ENCODE data around the gene CD8B. TPM values are rescaled to one million over a fixed set of nuclear protein-coding genes. Genes with fewer than 3 reads are reported as not detected.

CD8B gene
- polyA plus RNA-seq, 1 donor from 2014 or later, result not detected

DNA sequence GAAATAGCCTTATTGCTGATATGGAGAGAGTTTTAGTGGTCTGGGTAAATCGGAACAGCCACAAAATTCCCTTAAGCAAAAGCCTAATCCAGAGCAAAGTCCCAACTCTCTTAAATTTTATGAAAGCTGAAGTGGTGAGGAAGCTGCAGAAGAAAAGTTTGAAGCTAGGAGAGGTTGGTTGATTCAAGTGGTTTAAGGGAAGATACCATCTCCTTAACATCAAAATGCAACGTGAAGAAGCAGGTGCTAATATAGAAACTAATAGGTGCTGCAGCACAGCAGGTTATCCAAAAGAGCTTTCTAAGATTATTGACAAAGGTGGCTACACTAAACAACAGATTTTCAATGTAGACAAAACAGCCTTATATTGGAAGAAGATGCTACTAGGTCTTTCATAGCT is 42.7 kb downstream of the CD8B start:
- H3K9me3 ChIP-seq (ENCODE audit: low read length), result no peaks in the 10 kb centered on the region
- H2AFZ ChIP-seq (ENCODE audit: low read depth, low read length), result no peak overlapping the region
- H3K4me3 ChIP-seq (ENCODE audit: low read length), result no peak overlapping the region
- H3K9me2 ChIP-seq (ENCODE audit: insufficient read depth, low read length), result no peaks in the 10 kb centered on the region
- H3K36me3 ChIP-seq (ENCODE audit: insufficient read depth, low read length), result no peaks in the 10 kb centered on the region
- H3F3A ChIP-seq (ENCODE audit: insufficient read depth, low read length, poor library complexity, severe bottlenecking), result no peaks in the 10 kb centered on the region
- H3K79me2 ChIP-seq (replicated peaks; ENCODE audit: insufficient read depth, low read length), result no peaks in the 10 kb centered on the region
- no peaks in the 10 kb centered on the region for H3K27me3 ChIP-seq (ENCODE audit: insufficient read depth, low read depth, low read length)
- TF ChIP-seq POLR2AphosphoS5 (IDR thresholded peaks at IDR 0.05) (no peak), SMC3 (conservative IDR thresholded peaks at IDR 0.05; ENCODE audit: poor library complexity) (no peak), RAD21 (conservative IDR thresholded peaks at IDR 0.05) (no peak), MXI1 (conservative IDR thresholded peaks at IDR 0.05; ENCODE audit: poor library complexity, severe bottlenecking) (no peak), EP300 (conservative IDR thresholded peaks at IDR 0.05; ENCODE audit: poor library complexity, severe bottlenecking) (no peak), TAF1 (IDR thresholded peaks at IDR 0.05; ENCODE audit: low read depth) (no peak)
- TF ChIP-seq, protein P1, sequence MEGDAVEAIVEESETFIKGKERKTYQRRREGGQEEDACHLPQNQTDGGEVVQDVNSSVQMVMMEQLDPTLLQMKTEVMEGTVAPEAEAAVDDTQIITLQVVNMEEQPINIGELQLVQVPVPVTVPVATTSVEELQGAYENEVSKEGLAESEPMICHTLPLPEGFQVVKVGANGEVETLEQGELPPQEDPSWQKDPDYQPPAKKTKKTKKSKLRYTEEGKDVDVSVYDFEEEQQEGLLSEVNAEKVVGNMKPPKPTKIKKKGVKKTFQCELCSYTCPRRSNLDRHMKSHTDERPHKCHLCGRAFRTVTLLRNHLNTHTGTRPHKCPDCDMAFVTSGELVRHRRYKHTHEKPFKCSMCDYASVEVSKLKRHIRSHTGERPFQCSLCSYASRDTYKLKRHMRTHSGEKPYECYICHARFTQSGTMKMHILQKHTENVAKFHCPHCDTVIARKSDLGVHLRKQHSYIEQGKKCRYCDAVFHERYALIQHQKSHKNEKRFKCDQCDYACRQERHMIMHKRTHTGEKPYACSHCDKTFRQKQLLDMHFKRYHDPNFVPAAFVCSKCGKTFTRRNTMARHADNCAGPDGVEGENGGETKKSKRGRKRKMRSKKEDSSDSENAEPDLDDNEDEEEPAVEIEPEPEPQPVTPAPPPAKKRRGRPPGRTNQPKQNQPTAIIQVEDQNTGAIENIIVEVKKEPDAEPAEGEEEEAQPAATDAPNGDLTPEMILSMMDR (IDR thresholded peaks at IDR 0.05; ENCODE audit: poor library complexity, severe bottlenecking), result no peak
- TF ChIP-seq, protein P2, sequence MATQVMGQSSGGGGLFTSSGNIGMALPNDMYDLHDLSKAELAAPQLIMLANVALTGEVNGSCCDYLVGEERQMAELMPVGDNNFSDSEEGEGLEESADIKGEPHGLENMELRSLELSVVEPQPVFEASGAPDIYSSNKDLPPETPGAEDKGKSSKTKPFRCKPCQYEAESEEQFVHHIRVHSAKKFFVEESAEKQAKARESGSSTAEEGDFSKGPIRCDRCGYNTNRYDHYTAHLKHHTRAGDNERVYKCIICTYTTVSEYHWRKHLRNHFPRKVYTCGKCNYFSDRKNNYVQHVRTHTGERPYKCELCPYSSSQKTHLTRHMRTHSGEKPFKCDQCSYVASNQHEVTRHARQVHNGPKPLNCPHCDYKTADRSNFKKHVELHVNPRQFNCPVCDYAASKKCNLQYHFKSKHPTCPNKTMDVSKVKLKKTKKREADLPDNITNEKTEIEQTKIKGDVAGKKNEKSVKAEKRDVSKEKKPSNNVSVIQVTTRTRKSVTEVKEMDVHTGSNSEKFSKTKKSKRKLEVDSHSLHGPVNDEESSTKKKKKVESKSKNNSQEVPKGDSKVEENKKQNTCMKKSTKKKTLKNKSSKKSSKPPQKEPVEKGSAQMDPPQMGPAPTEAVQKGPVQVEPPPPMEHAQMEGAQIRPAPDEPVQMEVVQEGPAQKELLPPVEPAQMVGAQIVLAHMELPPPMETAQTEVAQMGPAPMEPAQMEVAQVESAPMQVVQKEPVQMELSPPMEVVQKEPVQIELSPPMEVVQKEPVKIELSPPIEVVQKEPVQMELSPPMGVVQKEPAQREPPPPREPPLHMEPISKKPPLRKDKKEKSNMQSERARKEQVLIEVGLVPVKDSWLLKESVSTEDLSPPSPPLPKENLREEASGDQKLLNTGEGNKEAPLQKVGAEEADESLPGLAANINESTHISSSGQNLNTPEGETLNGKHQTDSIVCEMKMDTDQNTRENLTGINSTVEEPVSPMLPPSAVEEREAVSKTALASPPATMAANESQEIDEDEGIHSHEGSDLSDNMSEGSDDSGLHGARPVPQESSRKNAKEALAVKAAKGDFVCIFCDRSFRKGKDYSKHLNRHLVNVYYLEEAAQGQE (IDR thresholded peaks at IDR 0.05; ENCODE audit: borderline replicate concordance), result no peak
- H4K20me1 ChIP-seq (ENCODE audit: insufficient read depth), result no peaks in the 10 kb centered on the region
- no peak overlapping the region for H3K4me2 ChIP-seq (ENCODE audit: low read length)
- no peak overlapping the region for H3K9ac ChIP-seq (ENCODE audit: low read length)
- H3K27ac ChIP-seq (ENCODE audit: low read length), result no peak overlapping the region

DNA sequence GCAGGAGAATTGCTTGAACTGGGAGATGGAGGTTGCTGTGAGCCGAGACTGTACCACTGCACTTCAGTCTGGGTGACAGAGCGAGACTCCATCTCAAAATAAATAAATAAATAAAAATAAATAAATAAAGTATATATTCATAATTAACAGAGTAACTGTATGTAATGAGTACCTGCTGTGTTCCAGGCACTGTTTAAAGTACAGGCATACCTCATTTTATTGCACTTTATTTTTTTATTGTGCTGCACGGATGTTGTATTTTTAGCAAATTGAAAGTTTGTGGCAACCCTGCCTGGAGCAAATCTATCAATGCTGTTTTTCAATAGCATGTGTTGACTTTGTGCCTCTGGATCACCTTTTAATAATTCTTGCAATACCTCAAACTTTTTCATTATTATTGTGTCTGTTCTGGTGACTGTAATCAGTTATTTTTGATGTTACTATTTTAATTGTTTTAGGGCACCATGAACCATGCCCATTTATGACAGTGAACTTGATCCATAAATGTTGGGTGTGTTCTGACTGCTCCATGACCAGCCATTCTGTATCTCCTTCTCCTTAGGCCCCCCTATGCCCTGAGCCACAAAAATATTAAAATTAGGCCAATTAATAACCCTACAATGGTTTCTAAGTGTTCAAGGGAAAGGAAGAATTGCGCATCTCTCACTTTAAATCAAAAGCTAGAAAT is 43.4 kb downstream of the CD8B start:
- no peaks in the 10 kb centered on the region for H3K9me3 ChIP-seq (ENCODE audit: low read length)
- H3K4me3 ChIP-seq (ENCODE audit: low read length), result no peak overlapping the region
- H3K4me2 ChIP-seq (ENCODE audit: low read length), result no peak overlapping the region
- TF ChIP-seq, protein P1 (IDR thresholded peaks at IDR 0.05; ENCODE audit: poor library complexity, severe bottlenecking), result no peak
- TF ChIP-seq SMC3 (conservative IDR thresholded peaks at IDR 0.05; ENCODE audit: poor library complexity) (no peak), TAF1 (IDR thresholded peaks at IDR 0.05; ENCODE audit: low read depth) (no peak), MXI1 (conservative IDR thresholded peaks at IDR 0.05; ENCODE audit: poor library complexity, severe bottlenecking) (no peak), RAD21 (conservative IDR thresholded peaks at IDR 0.05) (no peak), POLR2AphosphoS5 (IDR thresholded peaks at IDR 0.05) (no peak), EP300 (conservative IDR thresholded peaks at IDR 0.05; ENCODE audit: poor library complexity, severe bottlenecking) (no peak), EZH2 (IDR thresholded peaks at IDR 0.05; ENCODE audit: borderline replicate concordance, insufficient read depth, low read length, poor library complexity, severe bottlenecking) (no peak)
- TF ChIP-seq, protein P2 (IDR thresholded peaks at IDR 0.05; ENCODE audit: borderline replicate concordance), result no peak
- no peak overlapping the region for H3K27ac ChIP-seq (ENCODE audit: low read length)
- no peaks in the 10 kb centered on the region for H3K27me3 ChIP-seq (ENCODE audit: insufficient read depth, low read depth, low read length)
- no peaks in the 10 kb centered on the region for H3F3A ChIP-seq (ENCODE audit: insufficient read depth, low read length, poor library complexity, severe bottlenecking)
- no peaks in the 10 kb centered on the region for H3K79me2 ChIP-seq (replicated peaks; ENCODE audit: insufficient read depth, low read length)
- H3K9ac ChIP-seq (ENCODE audit: low read length), result no peak overlapping the region
- no peaks in the 10 kb centered on the region for H4K20me1 ChIP-seq (ENCODE audit: insufficient read depth)
- H2AFZ ChIP-seq (ENCODE audit: low read depth, low read length), result no peak overlapping the region
- no peaks in the 10 kb centered on the region for H3K36me3 ChIP-seq (ENCODE audit: insufficient read depth, low read length)
- H3K9me2 ChIP-seq (ENCODE audit: insufficient read depth, low read length), result no peaks in the 10 kb centered on the region

Data from neural cell (in vitro differentiated cells).